Putamen (tissue), 1 donor: ENCODE measurements around the gene CRTAC1.

Experiments used
- DNase-seq: peaks from one replicate; pipeline ENCODE4 v3.0.0-alpha.2; 2016; ENCODE audit warnings: low spot score

Gene CRTAC1

DNA sequence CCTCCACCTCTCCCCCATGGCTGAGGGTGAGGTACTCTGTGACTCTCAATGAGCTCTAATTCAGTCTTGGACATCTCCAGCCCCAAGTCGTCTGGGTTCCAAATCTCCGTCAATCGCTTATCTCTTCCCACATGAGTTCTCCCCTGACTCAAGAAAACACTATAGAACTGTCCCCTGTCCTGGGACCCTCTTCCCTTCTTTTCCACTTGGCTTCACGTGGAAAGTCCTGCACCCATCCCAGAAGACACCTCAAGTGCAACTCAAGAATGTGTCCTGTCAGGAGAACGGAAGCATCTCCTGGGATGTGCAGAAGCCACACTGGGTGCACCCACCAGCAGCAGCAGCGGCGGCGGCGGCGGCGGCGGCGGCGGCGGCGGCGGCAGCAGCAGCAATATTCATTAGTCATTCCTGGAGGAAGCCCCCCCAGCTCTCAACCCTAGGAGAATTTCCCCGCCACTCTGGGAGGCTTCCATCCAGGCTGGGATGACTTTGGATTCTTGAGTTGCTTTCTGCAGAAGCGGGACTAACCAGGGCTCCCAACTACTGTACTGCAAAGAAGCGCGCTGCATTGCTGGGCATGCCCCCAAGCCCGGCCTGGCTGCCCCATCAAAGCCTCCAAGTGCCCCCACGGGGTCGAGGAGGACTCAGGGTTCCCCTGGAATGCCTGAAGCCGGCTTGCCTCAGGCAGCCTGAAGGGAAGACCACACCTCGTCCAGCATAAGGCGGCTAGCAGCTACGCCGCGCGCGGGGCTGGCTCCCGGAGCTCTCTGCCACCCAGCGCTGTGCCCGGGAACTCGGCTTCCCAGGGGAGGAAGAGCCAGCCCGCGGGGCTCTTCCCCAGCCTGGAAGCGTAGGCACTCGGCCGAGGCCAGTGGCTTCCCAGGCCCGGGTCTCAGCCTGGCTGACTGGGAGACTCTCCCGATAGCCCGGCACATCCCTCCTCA is 1.0 kb downstream of the CRTAC1 start:
- no peak for DNase-seq

DNA sequence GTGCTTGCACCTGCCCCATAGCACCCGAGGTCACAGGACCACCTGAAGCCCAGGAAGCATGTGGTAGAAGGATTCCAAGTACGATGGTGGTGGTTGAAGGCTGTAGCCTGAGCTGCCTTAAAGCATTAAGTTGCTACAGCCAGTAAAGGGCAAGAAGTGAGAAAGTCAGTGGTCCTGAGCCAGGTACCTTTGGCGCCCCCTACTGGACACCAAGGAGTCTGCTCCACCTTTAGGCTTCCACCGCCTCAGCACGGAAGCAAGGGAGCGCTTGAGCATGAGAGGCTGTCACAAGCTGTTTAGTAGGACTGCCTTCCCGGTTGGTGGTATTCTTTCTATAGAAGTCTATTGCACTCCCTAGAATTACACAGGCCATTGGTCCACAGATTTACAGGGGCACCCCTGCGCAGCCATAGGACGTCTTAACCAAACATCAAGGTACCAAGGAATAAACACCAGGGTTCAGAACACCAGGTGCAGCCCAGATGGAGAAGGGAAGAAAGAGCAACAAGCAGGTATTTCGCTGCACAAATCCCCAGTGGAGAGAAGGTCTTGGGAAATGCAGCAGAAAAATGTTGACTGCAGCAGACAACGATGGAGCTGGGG is 2.2 kb downstream of the CRTAC1 start:
- peak; percentile 47 for DNase-seq

DNA sequence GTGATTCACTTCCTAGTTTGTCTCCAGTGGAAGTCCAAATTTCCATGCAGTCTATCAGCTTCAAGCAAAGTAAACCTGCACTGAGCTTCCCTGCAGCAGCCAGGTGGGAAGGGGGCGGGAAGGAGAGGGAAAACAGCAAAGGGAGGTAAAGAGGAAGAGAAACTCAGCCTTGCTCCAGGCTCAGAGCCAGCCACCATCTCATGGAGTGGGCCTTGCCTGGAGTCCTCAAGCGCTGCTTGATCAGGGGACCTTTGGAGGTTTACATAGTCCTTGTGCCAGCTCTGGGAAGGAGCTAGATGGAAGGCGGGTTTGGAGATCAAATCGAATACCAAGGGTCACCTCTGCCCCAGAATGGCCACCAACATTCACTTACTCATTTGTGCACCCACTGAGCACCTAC is 7.4 kb downstream of the CRTAC1 start:
- no peak for DNase-seq

DNA sequence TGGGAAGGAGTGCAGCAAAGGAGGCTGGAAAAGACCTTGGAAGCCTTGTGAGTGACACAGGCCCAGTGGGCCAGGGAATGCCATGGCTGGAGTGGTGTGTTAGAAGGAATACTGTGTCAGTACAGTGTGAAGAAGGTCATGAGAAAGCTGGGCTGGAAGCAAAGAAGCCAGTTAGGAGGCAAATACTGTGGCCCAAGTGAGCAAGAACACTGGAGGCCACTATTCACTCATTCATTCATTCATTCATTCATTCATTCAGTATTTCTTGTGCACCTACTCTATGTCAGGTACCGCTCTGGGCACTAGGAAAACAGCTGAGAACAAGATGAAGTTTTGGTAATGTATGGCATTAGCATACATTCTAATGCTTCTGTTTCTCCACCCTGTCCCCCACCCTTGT is 9.6 kb downstream of the CRTAC1 start:
- no peak for DNase-seq

DNA sequence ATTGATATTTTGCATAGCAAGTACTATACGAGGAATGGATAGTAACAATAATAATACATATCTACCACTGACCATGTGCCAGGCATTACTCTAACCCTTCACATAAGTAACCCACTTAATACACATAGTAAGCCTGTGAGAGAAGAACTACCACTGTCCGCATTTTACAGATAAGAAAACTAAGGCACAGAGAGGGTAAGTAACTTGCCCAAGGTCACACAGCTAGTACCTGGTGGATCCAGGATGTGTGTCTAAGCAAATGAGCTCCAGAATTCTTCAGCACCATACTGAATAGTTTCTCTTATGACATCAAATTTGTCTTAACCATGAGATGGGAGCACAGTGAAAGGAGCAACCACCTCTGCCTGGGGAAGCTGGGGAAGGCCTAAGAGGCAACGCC is 10.2 kb downstream of the CRTAC1 start:
- no peak for DNase-seq

DNA sequence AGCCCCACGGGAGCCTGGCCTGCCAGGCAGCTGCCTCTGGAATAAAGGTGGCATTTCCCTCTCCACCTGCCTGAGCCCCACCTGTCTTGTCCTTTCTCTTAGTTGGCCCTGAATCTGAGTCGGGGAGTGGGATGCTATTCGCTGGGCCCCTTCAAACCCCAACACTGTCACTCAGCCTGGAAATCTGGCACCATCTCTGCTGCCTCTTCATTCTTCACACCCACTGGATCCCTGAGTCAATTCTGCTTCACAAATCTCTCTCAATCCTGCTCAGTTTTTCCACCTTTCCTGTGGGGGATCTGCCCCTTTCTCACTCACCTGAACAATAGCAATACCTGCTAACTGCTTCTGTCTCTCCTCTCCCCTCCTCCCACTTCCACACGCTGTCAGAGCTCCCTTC is 10.6 kb downstream of the CRTAC1 start:
- DNase-seq, result no peak

DNA sequence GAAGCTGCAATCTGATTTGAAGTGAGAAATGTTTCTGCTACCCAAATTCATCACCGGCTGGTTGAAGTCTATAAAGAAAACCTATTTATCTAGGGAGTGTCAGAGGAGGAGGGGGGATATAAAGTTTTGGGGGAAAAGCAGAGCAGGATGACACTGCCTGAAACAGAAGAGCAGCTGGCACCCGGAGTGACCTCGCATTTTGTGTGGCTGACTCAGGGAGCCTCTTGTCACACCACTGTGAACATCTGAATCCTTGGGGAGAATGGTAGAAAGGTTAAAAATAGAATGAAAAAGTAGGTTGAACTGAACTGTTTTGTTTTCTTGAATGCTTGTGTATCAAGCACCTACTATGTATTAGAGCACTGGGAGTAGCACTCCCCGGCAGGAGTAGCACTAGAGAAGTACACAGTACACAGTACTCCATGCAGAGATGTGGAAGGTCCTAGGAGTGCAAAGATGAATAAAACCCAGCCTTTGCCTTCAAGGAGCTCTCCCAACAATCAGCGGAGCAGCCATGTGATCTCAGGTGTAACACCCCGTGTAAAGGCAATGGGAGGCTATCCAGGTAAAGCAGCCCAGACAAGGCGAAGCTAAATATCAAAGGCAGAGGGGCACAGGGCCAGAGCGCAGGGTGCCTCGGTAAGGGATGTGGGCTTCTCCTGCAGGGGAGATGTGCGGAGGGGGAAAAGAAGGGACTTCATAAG is 13.5 kb downstream of the CRTAC1 start:
- no peak for DNase-seq

DNA sequence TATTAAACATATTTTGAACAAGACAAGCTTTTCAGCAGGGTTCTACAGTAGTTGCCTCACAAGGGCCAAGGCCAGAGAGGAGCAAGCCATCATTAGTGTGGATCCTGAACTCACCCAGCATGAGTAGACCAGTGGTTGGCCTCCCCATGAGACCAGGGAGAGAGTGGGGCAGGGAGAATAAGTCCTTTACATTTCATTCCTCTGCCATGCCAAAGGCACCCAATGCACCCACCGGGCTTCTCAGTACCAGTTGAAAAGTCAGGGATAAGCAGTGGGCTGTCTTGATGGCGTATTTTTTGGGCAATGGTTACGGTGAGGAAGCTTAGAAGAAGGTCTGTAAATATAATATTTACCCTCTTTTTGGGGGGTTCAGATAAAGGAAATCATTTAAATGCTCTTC is 16.6 kb downstream of the CRTAC1 start:
- no peak for DNase-seq

DNA sequence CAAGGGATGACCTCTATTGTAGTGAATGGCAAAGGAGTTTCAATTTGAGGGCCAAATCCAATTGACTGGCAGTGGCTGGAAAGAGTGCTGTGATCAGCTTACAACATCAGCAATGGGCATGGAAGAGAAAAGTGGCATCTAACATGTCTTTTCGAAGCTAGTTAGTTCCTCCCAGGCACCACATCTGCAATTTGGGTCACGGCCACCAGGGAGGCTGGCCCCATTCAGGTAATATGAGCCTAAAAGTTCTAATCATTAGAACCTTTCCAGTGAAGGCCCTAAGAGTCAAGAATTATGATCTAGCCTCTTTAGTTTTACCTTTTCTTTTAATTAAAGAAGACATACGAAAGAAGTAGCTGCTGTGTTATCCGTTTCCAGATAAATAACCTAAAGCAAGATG is 17.3 kb downstream of the CRTAC1 start:
- no peak for DNase-seq

DNA sequence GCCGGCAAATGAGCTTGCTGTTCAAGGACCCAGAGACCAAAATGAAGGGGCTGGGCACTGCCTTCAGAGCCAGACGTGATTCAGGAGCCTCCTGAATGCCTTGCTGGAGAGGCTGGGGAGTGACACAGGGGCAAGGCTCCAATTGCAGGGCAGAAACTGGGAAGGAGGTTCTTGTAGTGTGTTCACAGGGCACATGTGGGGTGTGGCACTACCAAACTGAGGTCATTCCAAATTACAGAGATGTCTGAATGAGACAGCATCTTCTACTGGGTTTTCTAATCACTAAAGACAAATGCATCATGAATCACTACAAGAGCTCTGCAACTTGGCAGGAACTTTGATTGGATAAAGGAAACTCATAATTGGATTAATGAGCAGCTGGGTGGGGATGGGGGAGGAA is 17.8 kb downstream of the CRTAC1 start:
- no peak for DNase-seq

DNA sequence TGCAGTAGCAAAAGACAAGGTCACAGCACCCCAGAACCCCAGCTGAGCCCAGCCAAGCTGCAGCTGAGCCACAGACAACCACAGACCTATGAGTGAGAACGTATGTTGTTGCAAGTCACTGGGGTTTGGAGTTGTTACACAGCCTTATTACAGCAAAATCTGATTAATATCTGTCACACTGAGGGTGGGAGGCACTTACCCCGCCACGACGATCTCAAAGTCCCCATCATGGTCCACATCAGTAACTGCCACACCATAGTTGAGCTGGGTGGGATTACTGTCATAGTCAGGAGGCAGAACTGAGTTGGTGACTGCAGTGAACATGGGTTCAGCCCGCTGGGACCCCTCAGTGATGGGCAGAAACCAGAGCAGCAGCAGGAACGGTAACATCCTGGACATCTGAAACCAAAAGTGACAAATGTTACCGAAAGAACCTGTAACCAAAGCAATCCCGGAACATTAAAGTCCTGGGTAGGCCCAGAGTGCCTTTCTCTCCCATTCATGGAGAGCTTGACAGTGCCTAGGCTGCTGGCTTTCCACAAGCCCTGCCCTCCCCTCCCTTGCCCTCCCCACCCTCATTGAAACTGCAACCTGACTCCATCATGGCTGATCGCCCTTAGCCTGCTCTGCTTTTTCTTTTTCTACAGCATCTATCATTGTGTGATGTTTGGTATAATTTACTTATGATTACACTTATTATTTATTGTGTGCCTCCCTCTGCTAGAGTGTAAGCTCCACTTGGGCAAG is 19.3 kb downstream of the CRTAC1 start:
- no peak for DNase-seq

DNA sequence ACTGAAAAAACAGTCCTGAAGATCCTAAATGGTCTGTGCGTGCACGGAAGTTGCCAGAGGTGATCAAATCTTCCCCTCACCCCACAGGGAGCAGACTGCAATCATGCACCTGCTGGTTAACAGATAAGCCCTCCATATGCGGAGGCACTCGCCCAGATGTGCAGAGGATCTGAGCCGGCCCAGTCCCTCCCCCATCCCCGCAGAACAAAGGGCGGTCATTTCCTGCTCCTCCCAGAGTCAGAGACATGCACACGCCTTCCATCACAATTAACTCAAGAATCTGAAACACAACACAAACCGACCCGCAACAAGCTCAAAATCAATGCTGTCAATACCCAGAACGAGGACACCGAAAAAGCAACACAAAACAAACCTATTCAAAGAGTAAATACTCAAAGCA is 24.2 kb downstream of the CRTAC1 start:
- no peak for DNase-seq

DNA sequence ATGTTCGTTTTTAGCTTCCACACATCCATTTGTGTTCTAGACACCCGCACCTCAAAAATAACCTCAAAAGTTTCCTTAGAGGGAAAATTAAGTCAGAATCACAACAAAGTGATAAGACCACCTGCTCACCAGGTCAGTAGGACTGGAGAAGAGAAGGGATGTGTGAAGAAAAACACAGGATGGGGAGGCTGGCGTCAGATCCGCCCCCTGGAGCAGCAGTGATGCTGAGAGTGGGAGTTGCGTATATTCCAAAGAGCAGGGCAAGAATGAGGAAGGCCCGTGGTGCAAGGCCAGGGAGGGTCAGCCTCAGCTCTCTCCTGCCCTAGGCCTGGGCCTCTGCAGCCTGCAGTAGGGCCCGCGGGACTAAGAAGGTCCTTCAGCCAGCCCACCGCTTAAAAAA is 28.7 kb downstream of the CRTAC1 start:
- DNase-seq, result no peak

DNA sequence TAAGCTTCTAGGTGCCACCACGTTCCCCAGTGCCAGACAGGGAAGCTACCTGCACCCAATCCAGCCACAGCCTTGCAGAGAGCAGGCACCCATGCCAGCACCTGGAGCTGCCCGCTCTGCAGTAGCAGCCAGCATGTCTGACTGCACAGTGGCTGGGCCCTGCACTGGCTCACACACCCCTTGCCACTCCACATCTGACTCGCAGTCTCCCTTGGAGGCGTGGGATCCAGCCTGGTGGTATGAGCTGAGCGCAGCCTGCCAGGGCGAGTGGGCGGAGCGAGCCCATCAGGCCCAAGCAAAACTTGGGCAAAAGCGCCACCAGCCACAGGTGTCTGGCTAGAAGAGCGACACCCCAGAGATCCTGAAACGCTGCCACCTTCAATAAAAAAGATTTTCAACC is 30.1 kb downstream of the CRTAC1 start:
- DNase-seq, result no peak

DNA sequence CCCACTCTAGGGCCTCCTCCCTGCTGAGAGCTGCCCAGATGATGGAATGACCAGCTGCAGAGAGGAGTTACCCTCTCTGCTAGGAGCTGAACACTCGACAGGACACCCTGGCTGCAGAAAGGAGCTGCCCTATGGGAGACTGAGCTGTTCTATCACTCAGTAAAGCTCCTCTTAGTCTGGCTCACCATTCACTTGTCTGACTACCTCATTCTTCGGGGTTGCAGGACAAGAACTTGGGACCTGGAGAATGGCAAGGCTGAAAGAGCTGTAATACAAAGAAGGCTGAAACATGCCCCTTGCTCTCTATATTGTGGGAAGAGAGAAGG is 30.5 kb downstream of the CRTAC1 start:
- no peak for DNase-seq

DNA sequence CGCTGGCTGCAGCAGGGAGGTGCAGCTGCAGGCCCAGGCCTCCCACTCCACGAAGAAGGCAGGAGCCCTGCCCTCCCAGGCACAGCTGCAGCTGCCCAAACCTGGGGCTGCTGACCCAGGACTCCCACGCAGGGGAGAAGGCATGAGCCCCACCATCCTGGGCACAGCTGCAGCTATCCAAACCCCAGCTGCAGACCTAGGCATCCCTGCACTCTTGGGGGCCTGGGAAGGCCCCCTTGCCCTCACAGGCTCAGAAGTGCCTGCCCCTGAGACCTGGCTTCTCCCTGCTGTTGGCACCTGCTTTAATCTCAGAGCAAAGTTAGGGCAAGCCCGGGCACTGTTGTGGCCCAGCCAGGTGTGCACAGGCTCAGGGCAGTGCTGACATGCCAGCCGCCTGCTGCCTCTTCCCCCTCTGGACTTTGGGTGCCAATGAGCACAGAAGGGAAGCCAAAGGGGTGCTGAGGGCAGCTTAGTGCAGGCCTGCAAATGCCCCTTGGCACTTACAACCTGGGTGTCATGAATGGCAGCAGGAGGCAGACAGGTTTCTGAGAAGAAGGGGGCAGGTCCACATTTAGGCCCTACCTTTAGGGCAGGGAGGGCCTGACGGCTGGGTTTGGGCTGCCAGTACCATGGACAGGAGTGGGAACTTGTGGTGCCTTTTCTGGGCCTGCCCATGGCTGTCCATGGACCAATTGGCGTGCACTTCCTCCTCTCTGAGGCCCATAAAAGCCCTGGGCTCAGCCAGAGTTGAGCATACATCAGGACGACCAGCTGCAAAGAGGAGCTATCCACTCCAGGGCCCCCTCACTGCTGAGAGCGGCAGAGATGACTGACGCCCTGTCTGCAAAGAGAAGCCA is 31.1 kb downstream of the CRTAC1 start:
- DNase-seq, result no peak

DNA sequence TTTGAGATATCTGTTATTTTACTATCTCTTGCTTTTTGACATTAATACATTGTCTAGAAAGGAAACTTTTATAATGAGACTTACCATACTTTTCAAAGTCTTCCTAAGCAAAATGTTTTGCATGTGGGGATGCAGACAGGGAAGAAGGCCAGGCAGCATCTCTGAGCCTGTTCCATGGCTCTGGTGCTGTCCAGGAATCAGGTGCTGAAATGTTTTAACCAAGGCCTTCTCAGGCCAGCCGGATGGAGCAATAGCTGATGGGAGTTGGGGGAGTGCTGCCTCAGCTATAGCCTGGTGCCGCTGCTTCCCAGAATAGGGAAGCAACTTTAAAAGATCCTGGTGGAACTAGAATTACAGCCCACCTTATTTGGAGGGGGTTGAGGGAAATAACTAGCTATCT is 38.5 kb downstream of the CRTAC1 start:
- DNase-seq, result no peak

DNA sequence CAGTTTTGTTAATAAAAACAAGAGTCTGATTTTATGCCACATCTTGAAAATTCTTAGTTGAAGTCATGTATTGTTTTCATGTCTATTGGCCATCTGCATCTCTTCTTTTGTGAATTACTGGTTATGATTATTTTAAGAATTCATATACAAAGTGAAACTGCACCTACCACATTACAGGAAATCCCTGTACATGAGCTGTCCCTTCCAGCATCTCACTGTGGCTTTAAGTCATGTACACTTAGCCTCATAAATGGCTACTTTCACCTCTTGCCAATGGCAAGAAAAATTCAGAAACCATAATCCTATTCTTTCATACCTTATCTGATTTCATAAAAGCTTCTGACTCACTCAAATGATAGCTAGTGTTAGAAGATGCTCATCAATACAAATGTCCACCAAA is 48.6 kb downstream of the CRTAC1 start:
- DNase-seq, result no peak

DNA sequence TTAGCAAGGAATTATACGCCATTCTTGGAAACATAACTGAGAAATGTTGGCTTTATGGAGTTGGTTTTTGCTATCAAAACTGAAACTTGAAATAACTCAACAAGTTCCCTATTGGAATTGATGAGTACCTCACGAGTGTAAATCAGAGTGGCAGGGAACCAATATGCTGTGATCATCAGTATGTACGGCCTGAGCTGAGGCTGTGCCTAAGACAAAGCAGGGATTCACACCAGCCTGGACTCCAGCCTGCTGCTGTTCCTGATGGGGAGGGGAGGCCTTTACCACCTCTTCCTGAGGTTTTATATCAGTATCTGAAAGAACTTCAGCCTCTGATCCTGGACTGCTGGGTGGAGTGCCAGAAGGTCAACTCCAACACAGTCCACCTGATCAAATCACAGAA is 52.7 kb downstream of the CRTAC1 start:
- DNase-seq, result peak; percentile 32

DNA sequence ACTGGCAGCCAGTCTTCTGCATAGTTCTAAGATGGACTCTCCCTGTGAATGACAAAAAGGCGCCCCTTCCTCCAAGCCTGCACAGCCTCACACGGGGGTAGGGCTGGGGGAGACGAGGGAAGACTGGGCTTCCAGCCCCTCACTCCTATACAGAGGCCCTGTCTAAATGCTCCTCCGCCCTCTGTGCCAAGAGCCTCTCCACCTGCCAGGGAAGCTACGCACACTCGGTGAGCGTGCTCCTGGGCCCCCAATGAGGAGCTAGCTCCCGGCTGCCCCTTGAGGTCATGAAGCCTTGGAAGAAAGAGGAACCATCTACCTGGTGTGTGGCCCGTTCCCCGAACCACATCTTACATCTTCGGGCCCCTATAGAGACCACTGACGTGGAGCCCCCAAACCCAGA is 54.8 kb downstream of the CRTAC1 start:
- no peak for DNase-seq
